Measurements from ENCODE around the gene HMHB1. TPM values are rescaled to one million over a fixed set of nuclear protein-coding genes. Genes with fewer than 3 reads are reported as not detected.

HMHB1 gene
- total RNA-seq, 2 donors from 2014 or later: not detected

DNA sequence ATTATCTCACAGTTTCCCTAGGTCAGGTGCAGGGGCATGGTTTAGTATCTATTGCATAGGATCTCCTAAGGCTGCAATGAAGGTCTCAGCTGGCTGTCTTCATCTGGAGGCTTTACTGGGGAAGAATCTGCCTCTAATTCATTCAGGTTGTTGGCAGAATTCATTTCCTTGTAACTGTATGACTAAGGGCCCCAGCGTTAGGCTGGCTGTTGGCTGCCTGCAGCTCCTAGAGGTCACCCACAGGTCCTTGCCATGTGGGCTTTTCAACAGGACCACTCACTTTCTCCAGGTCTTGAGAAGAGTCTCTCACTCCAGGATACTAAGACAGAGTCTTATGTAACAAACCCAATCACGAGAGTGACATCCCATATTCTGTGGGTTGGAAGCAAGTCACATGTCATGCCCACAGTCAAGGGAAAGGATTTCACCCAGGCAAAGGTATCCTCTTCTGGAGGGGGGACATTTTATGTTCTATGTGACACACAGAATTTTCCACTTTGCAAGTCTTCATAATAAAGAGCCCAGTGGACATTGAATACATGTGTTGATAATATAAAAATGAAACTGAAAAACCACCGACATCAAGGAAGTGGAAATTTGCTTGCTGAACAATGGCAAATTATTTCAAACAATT, 38.2 kb downstream of the HMHB1 start:
- no peak overlapping the region for H3K9ac ChIP-seq (ENCODE audit: low read depth in 2 of 2, low read length in 2 of 2)
- no peaks in the 10 kb centered on the region for H3K27me3 ChIP-seq
- H3K4me3 ChIP-seq: no peak overlapping the region
- H3K27ac ChIP-seq: no peak overlapping the region
- TF ChIP-seq, protein P1, sequence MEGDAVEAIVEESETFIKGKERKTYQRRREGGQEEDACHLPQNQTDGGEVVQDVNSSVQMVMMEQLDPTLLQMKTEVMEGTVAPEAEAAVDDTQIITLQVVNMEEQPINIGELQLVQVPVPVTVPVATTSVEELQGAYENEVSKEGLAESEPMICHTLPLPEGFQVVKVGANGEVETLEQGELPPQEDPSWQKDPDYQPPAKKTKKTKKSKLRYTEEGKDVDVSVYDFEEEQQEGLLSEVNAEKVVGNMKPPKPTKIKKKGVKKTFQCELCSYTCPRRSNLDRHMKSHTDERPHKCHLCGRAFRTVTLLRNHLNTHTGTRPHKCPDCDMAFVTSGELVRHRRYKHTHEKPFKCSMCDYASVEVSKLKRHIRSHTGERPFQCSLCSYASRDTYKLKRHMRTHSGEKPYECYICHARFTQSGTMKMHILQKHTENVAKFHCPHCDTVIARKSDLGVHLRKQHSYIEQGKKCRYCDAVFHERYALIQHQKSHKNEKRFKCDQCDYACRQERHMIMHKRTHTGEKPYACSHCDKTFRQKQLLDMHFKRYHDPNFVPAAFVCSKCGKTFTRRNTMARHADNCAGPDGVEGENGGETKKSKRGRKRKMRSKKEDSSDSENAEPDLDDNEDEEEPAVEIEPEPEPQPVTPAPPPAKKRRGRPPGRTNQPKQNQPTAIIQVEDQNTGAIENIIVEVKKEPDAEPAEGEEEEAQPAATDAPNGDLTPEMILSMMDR (IDR thresholded peaks at IDR 0.05): no peak
- H3K9me3 ChIP-seq: no peaks in the 10 kb centered on the region
- no peaks in the 10 kb centered on the region for H3K36me3 ChIP-seq
- intact Hi-C loops (cut with DNase I): no loop called here
- H3K4me1 ChIP-seq: no peaks in the 10 kb centered on the region
- no peak for DNase-seq

DNA sequence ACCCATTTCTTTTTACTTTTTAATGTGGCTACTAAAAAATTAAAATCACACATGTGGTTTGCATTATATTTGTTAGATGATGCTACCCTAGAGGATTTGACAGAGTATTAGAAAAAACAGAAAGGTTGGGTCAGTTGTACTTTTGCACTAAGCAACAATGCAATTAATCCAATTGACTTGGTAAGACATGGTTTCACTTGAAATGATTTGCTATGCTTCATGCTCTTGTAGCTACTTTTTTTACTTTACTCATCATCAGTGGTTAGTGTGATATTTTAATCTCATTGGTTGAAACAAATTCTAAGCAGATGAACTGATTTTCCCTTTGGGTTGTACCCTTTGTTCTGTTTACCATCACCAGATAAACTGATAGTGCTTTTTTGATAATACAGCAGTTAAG, 39.4 kb downstream of the HMHB1 start:
- H3K9me3 ChIP-seq: no peaks in the 10 kb centered on the region
- H3K27ac ChIP-seq: no peak overlapping the region
- no peaks in the 10 kb centered on the region for H3K27me3 ChIP-seq
- H3K9ac ChIP-seq (ENCODE audit: low read depth in 2 of 2, low read length in 2 of 2): no peak overlapping the region
- no peaks in the 10 kb centered on the region for H3K4me1 ChIP-seq
- no peaks in the 10 kb centered on the region for H3K36me3 ChIP-seq
- no peak for DNase-seq
- intact Hi-C loops (cut with DNase I): no loop called here
- no peak overlapping the region for H3K4me3 ChIP-seq
- TF ChIP-seq, protein P1 (IDR thresholded peaks at IDR 0.05): no peak

DNA sequence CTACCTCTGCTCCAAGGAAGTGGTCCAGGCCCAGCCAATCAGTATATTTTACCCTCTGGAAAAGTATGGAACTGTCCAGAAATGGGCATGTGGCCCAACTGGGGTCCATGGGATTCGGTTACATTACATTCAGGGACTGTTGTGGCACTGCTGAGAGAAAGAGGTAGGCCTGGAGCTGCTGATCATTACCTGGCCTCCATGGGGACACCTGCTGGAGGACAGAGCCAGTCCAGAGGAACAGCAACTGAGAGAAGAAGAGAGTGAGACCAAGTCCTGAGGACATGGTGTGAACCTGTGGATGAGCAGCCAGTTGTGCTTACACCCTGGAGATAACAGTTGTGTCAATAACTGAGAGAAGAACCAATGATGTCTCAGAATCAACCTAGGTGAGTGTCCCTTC, 48.2 kb downstream of the HMHB1 start:
- Histone ChIP-seq H3K9ac (ENCODE audit: low read depth in 2 of 2, low read length in 2 of 2) (no peak overlapping the region), H3K4me1 (no peaks in the 10 kb centered on the region), H3K27ac (no peak overlapping the region), H3K36me3 (no peaks in the 10 kb centered on the region), H3K4me3 (no peak overlapping the region), H3K27me3 (no peaks in the 10 kb centered on the region), H3K9me3 (no peaks in the 10 kb centered on the region)
- TF ChIP-seq, protein P1 (IDR thresholded peaks at IDR 0.05): no peak
- intact Hi-C loops (cut with DNase I): no loop called here
- no peak for DNase-seq

DNA sequence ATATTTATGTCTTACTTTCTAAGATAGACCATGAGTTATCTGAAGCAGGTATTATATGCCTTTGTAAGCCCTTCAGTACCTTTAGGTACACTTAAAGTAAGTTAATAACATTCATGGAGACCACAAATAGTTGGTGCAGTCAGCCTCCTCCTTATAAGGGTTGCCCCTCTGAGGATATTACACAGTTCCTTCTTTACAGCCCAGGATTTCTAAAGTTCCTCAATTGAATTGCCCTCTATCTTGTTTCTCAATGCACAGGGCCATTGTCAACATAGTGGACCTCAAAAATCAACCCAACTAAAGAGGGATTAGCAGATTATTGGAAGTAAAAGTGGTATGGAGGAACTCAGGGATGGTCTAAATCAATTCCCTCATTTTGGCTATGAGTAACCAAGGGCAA, 50.3 kb downstream of the HMHB1 start:
- intact Hi-C loops (cut with DNase I): no loop called here
- H3K4me1 ChIP-seq: no peaks in the 10 kb centered on the region

DNA sequence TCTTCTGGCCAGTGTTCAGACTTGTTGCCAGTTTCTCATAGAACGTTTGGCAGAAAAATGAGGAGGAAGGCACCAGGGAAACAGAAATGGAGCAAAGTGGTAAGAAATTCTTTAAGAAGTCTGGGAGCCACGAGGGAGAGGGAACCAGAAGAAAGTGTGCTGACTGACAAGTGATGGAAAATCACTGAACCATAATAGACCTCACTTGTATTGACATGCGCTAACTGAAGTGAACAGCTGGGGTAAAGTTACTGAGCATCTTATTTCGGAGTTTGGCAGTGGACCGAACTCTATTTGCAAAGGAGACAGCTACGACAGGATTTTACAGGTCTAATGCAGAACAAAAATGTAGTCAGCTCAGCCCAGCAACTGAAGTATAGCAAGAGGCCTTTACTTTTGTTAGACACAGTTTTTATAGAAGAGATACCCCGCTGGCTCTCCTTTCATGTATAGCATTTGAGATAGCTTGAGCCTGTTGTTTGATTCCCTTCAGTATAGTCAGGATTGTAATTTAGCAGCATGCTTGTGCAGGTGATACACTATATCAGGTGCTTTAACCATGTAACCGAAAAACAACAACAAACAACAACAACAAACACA, 53.6 kb downstream of the HMHB1 start:
- Histone ChIP-seq H3K9me3 (no peaks in the 10 kb centered on the region), H3K36me3 (no peaks in the 10 kb centered on the region), H3K27ac (no peak overlapping the region), H3K9ac (ENCODE audit: low read depth in 2 of 2, low read length in 2 of 2) (no peak overlapping the region), H3K27me3 (no peaks in the 10 kb centered on the region), H3K4me1 (no peaks in the 10 kb centered on the region), H3K4me3 (no peak overlapping the region)
- intact Hi-C loops (cut with DNase I): no loop called here
- TF ChIP-seq, protein P1 (IDR thresholded peaks at IDR 0.05): no peak
- DNase-seq: no peak

More for the DNA sequence above, 50.3 kb downstream of the HMHB1 start:
- DNase-seq: no peak
- Histone ChIP-seq H3K36me3 (no peaks in the 10 kb centered on the region), H3K4me3 (no peak overlapping the region), H3K9ac (ENCODE audit: low read depth in 2 of 2, low read length in 2 of 2) (no peak overlapping the region), H3K27me3 (no peaks in the 10 kb centered on the region), H3K27ac (no peak overlapping the region), H3K9me3 (no peaks in the 10 kb centered on the region)
- TF ChIP-seq, protein P1 (IDR thresholded peaks at IDR 0.05): no peak
